ENCODE data around the gene GULP1.
"Not testable (repeated sequence)": the region's sequence is repeated elsewhere in the genome, so short reads cannot be mapped to it uniquely, and the experiment has no call there.

Gene GULP1

DNA sequence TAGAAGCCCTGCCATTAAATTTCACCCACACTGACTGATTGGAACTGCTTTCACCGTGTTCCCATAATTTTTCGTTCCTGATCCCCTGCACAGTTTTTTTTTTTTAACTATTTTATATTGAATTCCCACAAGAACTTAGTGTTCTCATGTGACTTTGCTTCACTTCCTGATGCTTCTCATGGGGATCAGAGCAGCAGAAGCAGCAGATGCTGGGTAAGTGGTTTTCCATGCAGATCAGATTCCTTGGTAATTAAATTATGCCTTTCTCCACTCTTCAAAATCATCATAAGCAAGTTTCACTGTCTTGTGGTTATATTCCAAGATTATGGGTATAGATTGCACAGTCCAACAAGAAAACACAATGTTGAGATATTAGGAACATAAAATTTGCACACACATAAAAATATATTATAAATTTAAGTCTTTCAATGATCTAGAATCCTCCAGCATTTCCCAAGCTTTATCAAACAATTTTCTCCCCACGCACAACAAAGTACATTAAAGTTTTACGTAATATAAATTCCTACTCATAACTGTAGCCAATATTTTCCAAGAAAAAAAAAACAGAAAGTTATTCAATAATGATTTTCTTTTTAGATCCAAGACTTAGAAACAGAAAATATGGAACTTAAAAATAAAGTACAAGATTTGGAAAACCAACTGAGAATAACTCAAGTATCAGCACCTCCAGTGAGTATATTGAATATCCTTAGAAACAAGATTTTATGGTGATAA, 277.9 kb downstream of the GULP1 start:
- DNase-seq = no peak

DNA sequence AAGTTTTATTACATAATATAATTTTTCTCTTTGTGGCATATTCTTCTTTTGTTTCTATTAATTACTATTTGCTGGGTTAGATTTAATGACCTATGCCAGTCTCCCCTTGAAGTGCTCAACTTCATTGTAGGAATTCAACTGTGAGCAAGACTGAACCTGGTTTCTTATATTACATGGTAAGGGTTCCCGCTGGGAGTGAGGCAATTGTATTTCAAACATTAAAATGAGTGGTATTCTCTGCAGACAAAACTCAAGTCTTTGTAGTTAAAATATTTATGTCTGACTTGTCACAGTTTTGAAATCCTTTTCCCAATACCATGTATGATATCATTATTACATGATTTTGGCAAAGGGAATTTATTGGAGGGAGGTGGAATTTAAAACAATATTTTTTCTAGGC, 278.7 kb downstream of the GULP1 start:
- DNase-seq = no peak

DNA sequence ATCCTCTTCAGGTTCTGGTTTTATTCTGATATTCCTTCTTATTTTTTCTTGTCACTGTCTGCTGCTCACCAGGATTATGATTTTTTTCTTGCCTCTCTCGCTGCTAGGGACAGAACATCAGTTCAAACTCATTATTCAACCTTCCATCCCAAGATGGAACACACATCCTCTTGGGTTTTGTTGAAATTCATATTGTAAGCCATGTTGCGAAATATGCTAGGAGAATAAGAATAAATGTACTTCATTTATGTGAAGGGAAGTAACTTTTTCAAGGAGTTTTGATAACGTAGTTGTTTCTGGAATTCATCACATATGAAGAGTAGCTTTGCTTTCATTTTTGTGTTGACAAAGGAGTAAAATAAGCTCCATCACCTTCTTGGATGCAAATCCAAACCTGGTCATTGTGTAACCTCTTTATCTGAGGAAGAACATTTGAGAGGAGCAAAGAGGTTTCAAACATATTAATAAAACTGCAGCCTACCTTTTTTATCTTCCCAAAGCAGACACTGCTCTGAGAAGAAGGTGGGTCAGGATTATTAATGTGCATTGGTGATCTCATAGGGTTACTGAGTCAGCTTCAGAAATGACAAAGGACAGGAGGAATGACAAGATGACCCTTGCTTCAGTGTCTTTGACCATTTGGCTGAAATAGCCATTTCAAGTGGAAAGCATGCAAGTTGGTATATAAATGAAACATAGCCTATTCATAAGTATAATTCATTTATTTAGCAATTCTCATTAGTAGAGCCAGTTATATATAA, 280.0 kb downstream of the GULP1 start:
- DNase-seq = no peak

DNA sequence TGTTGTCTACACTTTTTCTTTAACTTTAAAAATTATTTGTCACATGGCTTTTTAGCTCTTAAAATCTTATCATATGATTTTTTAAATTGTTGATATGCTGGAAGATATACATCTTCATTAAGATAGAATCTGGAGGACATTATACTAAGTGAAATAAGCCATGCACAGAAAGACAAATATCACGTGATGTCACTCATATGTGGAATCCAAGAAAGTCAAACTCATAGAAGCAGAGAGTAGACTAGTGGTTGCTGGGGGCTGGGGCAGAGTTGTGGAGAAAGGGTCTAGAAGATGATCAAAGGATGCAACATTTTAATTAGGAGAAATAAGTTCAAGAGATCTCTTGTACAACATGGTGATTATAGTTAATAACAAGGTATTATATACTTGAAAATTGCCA, 280.9 kb downstream of the GULP1 start:
- DNase-seq = no peak

DNA sequence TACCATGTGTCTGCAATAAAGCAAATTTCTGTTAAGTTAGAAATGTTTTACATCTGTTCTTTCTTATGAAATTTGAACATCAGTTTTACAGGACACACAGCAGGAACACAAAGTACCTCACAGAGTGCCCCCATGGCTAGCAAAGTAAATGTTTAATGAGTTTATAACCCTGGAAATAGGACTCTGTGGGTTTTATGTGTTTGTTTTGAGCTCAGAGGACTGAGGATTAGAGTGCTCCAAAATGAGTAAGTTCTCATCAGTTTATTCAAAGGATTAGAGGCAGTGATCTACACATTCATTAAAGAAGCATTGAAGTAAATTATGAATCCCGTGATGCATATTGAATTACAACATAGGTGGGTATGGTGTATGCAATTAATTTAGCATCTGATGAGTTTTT, 281.8 kb downstream of the GULP1 start:
- DNase-seq = peak; percentile 5

DNA sequence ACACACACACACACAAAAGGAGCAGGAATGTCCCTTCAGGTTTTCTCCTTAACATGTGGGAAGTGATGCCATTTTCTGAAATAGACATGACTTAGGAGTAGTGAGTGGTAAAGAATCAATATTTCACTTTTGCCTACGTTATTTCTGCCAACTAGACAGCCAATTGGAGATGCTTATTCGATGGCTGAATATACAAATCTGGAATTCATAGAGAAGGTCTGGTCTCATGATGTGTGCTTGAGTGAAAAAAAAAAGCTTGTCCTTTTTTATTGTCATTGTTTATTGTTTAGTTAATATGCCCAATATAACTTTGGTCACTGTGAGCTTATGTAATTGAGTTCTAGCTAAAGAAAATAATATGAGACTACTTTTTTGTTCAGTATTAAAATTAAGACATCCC, 284.3 kb downstream of the GULP1 start:
- no peak for DNase-seq

DNA sequence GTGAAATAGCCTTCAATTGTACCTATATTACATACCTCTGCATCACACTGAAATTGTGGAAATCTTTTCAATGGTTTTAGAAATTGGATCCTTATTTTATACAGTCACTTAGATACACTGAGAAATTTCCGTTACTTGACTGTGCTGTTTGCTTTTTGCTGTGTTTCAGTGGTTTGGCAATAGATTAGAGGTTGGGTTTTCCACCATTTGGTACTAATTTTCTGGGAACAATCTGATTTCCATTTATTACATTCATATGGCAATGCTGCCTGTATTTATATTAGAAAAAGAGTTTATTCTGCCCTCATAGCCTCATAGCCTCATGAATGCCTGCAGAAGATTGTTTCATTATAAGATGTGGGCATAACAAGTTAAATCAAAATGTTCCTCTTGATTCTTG, 285.0 kb downstream of the GULP1 start:
- no peak for DNase-seq

DNA sequence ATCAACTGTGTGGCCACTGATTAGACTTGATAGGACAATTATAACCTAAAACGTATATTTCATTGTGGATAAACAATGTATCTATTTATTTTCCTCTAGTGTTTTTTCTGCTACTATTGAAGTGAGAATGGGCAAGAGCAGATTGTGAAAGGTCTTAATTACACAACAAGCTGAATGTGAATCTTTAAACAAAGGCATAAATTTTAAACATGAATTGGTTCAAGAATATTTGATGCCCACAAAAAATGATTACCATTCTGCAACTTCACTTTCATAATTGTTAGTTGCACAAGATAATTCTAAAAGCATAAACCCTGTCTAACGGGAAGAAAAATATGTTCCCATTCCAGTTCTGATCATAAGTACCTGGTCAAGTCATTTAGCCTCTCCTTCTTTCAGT, 285.6 kb downstream of the GULP1 start:
- peak; percentile 3 for DNase-seq

DNA sequence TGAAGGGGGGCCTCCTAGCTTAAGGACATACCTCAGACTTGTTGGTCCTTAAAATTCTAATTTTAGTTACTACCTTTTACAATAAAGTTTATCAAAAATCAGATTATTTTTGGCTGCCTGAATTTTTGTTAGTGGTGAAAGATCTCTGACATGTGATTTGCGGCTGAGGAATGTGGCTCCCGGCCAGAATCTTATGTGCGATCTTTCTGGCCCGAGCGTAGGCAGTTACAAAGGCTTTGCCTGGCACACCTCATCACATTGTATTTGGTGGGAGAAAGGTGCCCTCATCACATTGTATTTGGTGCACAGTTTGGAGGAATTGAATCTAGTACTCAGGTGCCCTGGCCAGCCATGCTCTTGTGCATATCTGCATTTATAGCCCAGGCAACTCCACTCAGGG, 289.1 kb downstream of the GULP1 start:
- no peak for DNase-seq

DNA sequence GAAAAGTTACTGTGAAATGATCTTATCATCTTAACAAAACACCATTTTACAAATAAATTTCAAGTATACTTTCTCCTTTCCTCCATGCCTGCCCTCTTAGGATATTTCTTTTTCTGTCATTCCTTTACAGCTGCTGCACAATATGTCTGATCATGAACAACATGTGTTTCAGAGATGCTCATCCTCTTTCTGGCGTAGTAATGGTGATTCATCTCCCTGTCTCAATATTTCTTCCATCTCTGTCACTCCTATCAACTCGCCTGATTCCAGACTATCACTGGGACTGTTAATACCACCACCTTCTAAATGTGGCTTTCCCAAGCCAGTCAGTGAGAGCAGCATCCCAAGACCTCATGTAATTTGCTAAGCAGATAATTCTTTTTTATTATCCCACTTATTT, 290.5 kb downstream of the GULP1 start:
- DNase-seq = peak; percentile 19

DNA sequence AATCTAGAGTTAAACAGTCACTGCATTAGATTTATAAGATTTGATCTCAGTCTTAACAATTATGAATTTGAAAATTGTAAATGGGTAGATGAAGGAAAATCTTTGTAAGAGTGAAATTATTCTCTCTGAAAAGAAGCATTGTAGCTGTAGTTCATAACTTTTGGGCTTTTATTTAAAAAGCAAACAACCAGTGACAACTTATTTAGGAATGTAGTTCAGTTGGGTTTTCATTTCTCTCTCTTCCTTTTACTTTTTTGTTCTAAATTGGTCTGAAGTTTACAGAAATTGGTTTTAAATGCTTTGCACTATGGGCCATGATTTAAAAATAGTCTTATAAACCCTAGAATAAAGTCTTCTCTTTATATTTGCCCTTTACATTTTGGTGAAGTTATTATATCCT, 296.6 kb downstream of the GULP1 start:
- DNase-seq = no peak

DNA sequence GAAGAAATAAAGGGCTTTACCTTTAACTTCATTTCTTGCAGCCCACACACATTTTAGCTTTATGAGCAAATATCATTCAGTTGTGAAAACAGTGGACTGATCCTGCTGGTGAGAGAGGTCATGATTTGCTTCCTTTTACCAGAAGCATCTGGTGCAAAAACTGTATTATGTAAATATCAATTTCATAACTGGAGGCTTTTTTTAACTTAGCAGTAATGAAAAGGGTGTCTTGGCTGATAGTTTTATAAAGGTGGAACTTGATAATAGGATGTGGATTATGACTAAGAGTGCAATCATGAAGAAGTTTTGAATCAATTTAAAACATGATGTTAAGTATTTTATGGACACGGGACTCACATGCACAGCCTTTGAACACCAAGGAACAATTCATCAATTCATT, 304.4 kb downstream of the GULP1 start:
- peak; percentile 32 for DNase-seq

DNA sequence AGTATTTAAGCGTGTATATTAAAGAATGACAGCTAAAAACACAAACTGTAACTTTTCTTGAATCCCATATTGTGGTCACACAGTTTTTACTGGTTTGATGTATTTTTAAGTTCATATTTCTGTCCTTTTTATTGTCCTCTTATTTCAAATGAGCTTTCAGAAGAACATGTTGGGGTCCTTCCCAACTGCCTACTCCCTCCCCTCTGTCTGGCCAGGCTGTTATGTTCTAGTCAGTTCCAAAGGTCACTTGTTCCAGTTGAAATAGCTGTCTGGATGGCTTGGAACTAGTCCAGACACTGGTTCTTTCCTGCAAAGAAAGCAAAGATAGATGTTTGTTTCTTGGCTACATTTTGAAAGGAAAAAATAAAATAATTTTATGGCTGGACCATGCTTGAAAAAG, 306.9 kb downstream of the GULP1 start:
- DNase-seq = no peak

DNA sequence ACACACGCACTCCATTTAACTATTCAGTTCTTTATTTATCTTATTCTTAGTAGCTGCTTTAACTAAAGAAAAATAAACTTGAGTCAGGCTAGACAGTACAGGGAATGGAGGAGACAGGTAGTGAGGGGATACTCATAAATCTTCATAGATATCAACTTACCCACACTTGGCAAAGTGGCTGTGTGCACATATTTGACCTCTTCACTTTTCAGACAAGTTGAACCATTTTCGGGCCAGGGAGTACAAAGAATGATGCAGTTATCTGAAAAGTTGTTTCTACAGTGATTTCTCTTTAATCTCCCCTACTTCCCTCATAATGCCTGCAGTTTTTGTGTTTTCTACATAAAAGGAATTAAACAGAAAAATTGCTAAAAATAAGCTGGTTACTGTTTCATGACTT, 307.5 kb downstream of the GULP1 start:
- no peak for DNase-seq

DNA sequence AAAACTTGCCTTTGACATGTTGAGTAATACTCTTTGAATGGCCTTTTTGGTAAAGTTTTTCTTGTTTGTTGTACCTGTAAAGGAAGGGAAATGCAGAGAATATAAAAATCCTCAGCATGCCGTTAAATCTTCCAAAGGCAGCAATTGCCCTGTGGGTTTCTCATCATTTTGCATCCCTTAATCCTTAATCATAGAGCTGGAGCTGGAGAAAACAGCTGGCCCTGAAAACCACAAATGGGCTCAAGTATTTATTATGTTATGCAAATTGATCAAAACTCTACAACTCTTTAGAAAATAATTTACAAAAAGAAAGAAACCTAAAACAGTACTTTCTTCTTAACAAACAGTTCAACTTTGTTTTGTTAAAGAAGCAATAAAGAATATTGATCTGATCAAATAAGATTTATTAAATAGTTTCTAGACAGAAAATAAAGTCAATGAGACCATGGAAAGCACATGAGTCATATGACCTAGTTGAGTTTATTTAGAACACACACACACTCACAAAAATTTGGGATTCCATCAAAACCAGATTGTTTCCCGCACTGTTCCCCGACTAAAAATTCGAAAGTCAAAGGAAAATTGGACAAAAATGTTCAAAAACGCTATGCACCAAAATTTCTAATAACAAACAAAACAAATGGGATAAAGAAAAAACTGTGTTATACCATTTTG, 309.0 kb downstream of the GULP1 start:
- DNase-seq = peak; percentile 75

DNA sequence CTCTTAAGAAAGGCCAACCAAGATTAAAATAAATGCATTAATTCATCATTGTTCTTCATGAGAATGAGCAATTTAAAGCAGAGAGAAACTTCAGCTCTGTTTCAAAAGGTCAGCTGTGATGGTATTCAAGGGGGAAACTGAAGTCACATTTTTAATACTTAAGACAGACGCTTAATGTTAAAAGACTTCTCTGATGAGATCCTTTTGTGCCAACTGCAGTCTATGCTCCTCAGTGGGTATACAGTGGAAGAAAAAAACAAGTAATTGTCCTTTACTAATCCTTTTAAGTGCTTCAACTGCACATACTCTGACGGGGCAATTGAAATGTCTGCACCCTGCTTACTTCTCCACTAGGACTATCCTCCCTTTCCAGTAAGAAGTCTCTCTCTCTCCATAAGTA, 309.7 kb downstream of the GULP1 start:
- no peak for DNase-seq

DNA sequence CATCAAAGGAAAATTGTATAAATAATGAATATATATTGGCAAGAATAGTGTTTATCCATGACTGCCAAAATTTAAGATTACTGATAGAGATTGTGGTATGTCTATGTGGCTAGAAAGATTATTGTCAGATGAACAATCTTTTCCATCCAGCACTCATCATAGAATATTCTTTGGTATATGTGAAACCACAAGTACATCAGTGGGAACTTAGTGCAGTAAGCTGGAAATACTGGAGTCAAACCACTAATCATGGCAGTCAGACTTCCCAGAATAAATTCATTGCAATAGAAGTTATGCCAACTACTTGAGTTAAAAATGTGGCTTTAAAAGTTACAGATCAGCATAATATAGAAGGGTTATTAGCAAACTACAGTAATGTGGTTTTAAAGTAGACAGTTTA, 310.3 kb downstream of the GULP1 start:
- peak; percentile 2 for DNase-seq

DNA sequence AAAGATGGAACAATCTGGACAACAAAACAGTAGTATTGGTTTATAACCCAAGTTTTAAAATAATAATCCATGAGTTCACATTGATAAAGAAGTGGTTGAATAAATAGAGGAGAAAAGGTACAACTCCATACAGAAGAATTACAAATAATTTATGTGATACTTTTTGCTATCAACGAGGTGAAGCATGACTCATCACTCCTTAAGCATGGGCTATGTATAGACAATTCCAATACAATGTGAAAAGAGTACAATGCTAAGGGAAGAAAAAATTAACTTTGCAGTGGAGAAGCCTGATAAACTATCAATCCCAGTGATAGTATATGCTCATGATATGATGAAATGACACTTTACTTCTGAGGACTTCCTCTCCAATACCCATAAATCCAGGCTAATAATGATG, 312.9 kb downstream of the GULP1 start:
- DNase-seq = no peak

DNA sequence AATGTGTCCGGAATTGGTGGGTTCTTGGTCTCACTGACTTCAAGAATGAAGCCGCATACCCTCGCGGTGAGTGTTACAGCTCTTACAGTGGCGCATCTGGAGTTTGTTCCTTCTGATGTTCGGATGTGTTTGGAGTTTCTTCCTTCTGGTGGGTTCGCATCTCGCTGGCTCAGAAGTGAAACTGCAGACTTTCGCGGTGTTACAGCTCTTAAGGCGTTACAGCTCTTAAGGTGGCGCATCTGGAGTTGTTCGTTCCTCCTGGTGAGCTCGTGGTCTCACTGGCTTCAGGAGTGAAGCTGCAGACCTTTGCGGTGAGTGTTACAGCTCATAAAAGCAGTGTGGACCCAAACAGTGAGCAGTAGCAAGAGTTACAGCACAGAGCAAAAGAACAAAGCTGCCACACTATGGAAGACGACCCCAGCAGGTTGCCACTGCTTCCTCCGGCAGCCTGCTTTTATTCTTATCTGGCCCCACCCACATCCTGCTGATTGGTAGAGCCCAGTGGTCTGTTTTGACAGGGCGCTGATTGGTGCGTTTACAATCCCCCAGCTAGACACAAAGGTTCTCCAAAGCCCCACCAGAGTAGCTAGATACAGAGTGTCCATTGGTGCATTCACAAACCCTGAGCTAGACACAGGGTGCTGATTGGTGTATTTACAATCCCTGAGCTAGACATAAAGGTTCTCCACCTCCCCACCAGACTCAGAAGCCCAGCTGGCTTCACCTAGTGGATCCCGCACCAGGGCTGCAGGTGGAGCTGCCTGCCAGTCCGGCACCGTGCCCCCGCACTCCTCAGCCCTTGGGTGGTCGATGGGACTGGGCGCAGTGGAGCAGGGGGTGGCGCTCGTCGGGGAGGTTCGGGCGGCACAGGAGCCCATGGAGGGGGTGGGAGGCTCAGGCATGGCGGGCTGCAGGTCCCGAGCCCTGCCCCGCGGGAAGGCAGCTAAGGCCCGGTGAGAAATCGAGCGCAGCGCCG, 314.2 kb downstream of the GULP1 start:
- DNase-seq = not testable (repeated sequence)

DNA sequence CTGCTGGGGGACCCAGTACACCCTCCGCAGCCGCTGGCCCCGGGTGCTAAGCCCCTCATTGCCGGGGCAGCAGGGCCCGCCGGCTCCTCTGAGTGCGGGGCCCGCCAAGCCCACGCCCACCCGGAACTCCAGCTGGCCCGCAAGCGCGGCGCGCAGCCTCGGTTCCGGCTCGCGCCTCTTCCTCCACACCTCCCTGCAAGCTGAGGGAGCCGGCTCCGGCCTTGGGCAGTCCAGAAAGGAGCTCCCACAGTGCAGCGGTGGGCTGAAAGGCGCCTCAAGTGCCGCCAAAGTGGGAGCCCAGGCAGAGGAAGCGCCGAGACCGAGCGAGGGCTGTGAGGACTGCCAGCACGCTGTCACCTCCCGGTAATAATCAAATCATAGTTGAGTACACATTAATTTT, 314.9 kb downstream of the GULP1 start:
- peak; percentile 7 for DNase-seq

DNA sequence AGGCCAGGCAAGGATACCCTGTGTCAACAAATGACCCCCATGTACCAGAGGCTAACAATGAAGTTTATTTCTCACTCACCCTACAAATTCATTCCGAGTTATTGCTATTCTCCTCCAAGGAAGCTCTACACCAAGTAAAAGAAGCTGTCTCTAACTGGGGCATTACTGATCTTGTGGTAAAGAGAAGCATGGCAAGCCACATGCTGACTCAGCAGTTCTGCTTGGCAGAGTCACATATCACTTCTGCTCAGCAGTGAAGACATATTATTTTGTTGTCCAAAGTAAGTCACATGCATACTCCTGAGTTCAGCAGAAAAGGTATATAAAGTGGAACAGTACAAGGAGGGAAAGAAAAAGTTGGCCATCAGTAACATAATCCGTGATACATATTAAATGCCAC, 315.8 kb downstream of the GULP1 start:
- peak; percentile 45 for DNase-seq

DNA sequence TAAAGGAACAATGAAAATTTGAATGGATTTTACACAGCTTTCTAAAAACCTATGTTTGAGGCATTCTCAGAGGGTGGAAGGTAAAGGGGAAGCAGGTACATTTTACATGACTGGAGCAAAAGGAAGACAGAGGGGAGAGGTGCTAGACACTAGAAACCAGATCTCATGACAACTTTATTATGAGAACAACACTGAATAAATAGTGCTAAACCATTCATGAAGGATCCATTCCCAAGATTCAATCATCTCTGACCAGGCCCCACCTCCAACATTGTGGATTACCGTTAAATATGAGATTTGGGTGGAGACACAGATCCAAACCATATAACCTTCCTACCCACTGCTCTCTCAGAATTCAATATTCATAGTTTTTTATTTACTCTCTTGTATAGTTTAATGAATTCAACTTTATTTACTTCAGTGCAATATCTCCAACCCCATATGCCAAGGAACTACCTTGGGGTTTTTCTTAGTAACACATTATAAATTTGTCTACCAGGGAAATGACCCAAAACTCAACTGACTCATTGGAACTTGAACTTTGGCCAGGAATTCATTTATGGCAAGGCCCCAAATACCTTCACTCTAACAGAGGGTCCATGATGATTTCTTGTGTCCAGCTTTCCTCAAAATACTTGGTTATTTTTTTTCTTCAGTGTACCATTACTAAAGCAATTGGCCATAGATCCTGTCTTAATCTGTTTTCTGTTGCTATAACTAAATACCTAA, 317.8 kb downstream of the GULP1 start:
- peak; percentile 62 for DNase-seq

All from HCEC 1CT (cell line).